ENCODE results near the gene TCIRG1.
"Not testable (repeated sequence)": the region's sequence is repeated elsewhere in the genome, so short reads cannot be mapped to it uniquely, and the experiment has no call there.

DNA sequence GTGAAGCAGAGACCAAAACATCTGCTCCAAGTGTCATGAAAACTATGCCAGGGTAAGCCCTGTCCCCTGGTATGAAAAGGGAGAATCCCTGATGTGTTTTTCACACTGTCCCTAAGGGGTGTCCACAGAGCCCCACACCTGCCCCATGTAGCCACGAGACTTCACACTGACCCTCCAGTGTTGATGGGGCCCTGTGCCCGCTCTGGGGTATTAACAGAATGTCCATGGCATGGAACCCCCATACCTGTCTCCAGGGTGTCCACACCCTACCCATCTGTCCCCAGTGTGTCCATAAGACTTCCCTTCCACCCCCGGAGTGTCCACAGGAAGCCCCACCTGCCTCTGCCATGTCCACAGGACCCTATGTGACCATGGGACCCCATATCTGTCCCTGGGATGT lies 43.7 kb upstream of the TCIRG1 start:
- not testable (repeated sequence) for TF ChIP-seq POLR2A (IDR thresholded peaks at IDR 0.05); POLR2AphosphoS5 (IDR thresholded peaks at IDR 0.05; ENCODE audit: insufficient read depth in 1 of 2, low read depth in 1 of 2)
- TF ChIP-seq, protein P1, sequence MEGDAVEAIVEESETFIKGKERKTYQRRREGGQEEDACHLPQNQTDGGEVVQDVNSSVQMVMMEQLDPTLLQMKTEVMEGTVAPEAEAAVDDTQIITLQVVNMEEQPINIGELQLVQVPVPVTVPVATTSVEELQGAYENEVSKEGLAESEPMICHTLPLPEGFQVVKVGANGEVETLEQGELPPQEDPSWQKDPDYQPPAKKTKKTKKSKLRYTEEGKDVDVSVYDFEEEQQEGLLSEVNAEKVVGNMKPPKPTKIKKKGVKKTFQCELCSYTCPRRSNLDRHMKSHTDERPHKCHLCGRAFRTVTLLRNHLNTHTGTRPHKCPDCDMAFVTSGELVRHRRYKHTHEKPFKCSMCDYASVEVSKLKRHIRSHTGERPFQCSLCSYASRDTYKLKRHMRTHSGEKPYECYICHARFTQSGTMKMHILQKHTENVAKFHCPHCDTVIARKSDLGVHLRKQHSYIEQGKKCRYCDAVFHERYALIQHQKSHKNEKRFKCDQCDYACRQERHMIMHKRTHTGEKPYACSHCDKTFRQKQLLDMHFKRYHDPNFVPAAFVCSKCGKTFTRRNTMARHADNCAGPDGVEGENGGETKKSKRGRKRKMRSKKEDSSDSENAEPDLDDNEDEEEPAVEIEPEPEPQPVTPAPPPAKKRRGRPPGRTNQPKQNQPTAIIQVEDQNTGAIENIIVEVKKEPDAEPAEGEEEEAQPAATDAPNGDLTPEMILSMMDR (IDR thresholded peaks at IDR 0.05): not testable (repeated sequence)
